GM10847 (cell line): ENCODE measurements around the gene GRAMD4.

ENCODE experiments used
- POLR2A ChIP-seq: IDR thresholded peaks from 2 replicates; pipeline ENCODE4 v1.6.1; 2011; ENCODE audit not compliant: insufficient read length; ENCODE audit errors: extremely low read depth

Gene GRAMD4

GRCh38 chr22:46606886-46607285 lies 13.3 kb upstream of the GRAMD4 start:
- TF ChIP-seq POLR2A: no peak

- TF ChIP-seq POLR2A: no peak
Observed at GRCh38 chr22:46607483-46608114, 12.6 kb upstream of the GRAMD4 start.

- no peak for TF ChIP-seq POLR2A
Observed at GRCh38 chr22:46609175-46609690, 11.0 kb upstream of the GRAMD4 start.

GRCh38 chr22:46609724-46610201 lies 10.4 kb upstream of the GRAMD4 start:
- TF ChIP-seq POLR2A: no peak

- TF ChIP-seq POLR2A: no peak
Observed at GRCh38 chr22:46610356-46610755, 9.8 kb upstream of the GRAMD4 start.

- TF ChIP-seq POLR2A: no peak
Observed at GRCh38 chr22:46611189-46611588, 9.0 kb upstream of the GRAMD4 start.

GRCh38 chr22:46612341-46612903 lies 7.8 kb upstream of the GRAMD4 start:
- no peak for TF ChIP-seq POLR2A

- no peak for TF ChIP-seq POLR2A
Observed at GRCh38 chr22:46612904-46613605, 7.1 kb upstream of the GRAMD4 start.

GRCh38 chr22:46613606-46614021 lies 6.6 kb upstream of the GRAMD4 start:
- peak; percentile 22 for TF ChIP-seq POLR2A

- no peak for TF ChIP-seq POLR2A
Observed at GRCh38 chr22:46614025-46614931, 5.9 kb upstream of the GRAMD4 start.

- TF ChIP-seq POLR2A: no peak
Observed at GRCh38 chr22:46617207-46617985, 2.8 kb upstream of the GRAMD4 start.

GRCh38 chr22:46617986-46618647 lies 2.1 kb upstream of the GRAMD4 start:
- no peak for TF ChIP-seq POLR2A

GRCh38 chr22:46618667-46619066 lies 1.5 kb upstream of the GRAMD4 start:
- no peak for TF ChIP-seq POLR2A
